T-helper 1 cell (primary cell): ENCODE results near the gene NFKBIZ.

Experiments used
- DNase-seq, 5 donors: peaks; one replicate each; pipeline ENCODE4 v3.0.0-alpha.2; 2012 to 2020
- total RNA-seq, 4 donors: gene quantifications; one replicate each; lab custom pipeline; 2026; lab: John Stamatoyannopoulos, UW

Gene NFKBIZ, protein sequence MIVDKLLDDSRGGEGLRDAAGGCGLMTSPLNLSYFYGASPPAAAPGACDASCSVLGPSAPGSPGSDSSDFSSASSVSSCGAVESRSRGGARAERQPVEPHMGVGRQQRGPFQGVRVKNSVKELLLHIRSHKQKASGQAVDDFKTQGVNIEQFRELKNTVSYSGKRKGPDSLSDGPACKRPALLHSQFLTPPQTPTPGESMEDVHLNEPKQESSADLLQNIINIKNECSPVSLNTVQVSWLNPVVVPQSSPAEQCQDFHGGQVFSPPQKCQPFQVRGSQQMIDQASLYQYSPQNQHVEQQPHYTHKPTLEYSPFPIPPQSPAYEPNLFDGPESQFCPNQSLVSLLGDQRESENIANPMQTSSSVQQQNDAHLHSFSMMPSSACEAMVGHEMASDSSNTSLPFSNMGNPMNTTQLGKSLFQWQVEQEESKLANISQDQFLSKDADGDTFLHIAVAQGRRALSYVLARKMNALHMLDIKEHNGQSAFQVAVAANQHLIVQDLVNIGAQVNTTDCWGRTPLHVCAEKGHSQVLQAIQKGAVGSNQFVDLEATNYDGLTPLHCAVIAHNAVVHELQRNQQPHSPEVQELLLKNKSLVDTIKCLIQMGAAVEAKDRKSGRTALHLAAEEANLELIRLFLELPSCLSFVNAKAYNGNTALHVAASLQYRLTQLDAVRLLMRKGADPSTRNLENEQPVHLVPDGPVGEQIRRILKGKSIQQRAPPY
- total RNA-seq, result 593 to 1,403 (median 873) reads per million in 4 donors

GRCh38 chr3:101848754-101849713 lies at the start of gene NFKBIZ:
Gene NFKBIZ, plus strand, starts transcription at chr3:101849514. Its CDS starts 115 bp downstream, at chr3:101849629.
- peak; percentile 89 to 95 (median 90) for DNase-seq

DNA sequence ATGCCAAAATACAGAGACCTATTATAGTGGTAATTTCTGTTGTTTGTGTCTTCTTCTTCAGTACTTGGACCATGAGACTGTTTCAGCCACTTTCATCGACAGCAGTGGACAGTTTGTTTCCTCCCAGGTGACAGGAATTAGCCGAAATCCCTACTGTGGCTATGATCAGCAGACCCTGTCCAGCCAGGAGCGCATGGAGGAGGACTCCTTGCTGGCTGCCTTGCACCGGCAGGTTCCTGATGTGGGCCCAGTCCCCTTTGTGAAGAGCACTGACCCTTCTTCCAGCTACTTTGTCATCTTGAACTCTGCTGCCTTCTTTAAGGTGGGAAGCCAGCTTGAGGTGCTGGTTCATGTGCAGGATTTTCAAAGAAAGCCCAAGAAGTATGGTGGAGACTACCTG lies 48.1 kb upstream of the NFKBIZ start:
- no peak for DNase-seq

GRCh38 chr3:101802179-101802578 lies 47.1 kb upstream of the NFKBIZ start:
- no peak for DNase-seq

GRCh38 chr3:101803173-101803782 lies 46.0 kb upstream of the NFKBIZ start:
- DNase-seq, result peak in 4 of 5 donors; percentile 30 to 80 (median 55)

GRCh38 chr3:101803939-101804338 lies 45.4 kb upstream of the NFKBIZ start:
- no peak for DNase-seq

DNA sequence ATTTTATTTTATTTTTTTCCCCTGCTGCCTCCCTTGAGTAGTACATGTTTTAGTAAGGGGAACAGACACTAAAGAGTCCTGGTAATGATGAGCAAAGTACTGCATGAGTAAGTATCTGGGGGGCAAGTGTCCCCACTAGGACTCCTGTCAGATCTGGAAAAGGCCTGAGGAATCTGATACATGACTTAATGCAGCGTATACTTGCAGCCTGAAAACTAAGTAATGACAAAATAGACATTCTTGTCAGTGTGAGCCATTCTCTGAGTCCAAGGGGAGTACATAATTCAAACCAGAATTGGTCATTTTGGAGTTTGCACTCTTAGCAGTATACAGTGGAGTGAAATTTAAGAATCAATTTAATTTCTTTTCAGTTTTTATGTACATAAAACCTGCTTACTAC lies 42.8 kb upstream of the NFKBIZ start:
- DNase-seq, result no peak

DNA sequence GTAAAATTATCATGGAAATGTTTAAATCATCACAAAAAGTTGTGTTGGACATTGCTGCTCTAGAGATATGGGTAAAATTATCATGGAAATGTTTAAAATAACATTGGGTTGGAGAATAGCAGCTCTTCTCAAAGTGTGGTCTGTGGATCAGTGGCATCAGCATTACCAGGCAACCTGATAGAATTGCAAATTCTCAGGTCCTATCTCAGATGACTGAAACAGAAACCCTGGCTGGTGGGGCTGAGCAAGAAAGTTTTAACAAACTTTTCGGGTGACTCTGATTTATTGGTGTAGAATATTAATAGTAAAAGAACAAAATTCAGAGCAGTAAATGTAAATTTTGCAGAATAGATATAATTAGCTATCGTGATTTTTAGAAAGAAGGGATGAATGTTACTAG lies 41.4 kb upstream of the NFKBIZ start:
- DNase-seq, result peak in 1 of 5 donors; percentile 20

DNA sequence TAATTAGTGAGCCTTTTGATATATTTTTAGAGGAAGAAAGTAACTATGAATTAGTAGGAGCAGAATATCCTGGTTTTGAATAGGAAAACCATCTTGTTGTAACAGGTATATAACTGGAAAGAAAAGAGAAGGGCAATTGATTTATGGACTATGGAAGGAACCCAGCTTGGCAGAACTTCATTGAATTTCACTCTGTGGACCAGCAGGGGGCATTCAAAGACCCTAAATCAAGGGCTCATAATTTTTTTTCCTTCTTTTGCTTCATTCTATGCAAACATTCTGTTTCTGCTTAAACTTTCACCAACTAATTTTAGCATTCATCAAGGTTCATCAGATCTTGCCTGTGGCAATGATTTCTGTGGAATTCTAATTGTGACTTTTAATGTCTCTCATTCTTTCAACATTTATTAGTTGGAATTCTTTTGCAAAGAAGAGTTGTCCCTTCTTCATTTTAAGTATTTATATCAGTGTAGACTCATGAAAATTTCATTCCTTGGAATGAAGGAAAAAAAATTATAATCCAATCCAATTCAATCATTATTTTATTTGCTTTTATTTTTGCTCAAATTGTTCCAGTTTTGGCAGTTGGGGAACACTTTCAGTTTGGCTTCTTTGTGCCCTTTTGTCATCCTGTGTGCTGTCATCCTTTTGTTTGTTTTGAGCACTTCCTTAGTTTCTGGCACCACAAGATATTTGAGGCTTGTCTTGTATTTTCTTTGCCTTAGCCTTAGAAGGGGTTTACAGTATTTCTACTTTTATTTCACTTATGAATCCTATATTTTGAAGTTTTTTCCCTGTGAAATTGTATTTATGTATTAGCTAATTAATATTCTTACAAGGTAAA lies 39.9 kb upstream of the NFKBIZ start:
- DNase-seq, result peak in 4 of 5 donors; percentile 15 to 49 (median 32)

GRCh38 chr3:101810022-101810418 lies 39.3 kb upstream of the NFKBIZ start:
- no peak for DNase-seq

- no peak for DNase-seq
These were observed 37.4 kb upstream of the NFKBIZ start for GRCh38 chr3:101811875-101812274.

GRCh38 chr3:101812895-101813294 lies 36.4 kb upstream of the NFKBIZ start:
- DNase-seq, result no peak

DNA sequence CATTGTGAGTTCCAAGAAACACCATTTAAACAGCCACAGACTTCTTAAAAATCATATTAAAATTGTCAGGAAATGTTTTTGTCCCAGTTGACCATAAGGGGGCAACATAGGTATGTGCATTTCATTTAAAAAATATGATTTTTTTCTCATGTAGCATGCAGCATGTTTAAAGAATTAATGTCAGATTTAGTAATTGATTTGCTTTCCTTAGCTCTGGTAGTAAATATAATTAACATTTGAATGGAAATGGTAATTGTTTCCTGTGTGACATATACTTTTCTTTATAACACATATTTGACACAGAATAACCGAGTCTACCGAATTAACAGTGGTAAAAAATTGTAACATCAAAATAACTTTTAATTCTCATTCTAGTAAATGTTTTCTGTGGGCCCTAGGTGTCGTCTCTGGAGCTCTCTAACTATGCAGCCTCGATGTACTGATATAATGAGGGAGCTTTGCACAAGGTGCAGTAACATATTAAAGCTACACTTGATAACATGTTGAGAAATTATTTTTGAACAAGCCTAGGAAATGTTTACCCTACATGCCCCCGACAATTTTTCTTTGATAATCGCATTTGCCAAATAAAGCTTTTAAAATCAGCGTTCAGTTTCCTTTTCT lies 35.4 kb upstream of the NFKBIZ start:
- peak in 1 of 5 donors; percentile 42 for DNase-seq

- DNase-seq, result no peak
These were observed 34.5 kb upstream of the NFKBIZ start for GRCh38 chr3:101814835-101815234.

DNA sequence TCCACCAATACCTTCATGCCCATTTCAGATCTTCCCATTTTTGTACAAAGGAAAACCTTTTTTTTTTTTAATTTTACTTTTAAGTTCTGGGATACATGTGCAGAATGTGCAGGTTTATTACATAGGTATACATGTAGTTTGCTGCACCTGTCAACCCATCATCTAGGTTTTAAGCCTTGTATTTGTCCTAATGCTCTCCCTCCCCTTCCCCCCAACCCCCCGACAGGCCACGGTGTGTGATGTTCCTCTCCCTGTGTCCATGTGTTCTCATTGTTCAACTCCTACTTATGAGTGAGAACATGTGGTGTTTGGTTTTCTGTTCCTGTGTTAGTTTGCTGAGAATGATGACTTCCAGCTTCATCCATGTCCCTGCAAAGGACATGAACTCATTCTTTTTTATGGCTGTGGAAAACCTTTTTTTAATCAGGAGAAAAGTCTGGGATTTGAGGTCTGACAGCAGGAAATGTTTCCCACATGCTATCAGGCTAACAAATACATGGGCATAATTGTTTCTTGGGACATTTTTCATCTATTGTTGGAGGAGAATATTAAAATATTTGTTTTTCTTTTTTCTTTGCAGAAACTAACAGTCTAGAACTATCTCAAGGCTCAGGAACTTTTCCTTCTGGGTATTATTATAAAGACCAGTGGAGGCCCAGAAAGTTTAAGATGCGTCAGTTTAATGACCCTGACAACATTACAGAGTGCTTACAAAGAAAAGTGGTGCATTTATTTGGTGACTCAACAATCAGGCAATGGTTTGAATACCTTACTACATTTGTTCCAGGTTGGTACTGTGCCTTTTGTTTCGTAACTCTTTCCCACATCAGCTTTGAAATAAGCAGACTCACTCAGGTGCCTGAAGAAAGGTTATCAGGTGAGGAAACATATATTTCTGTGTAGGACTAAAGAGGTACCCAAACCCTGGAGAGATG lies 32.8 kb upstream of the NFKBIZ start:
- DNase-seq, result no peak

- DNase-seq, result no peak
These were observed 31.3 kb upstream of the NFKBIZ start for GRCh38 chr3:101817992-101818391.

DNA sequence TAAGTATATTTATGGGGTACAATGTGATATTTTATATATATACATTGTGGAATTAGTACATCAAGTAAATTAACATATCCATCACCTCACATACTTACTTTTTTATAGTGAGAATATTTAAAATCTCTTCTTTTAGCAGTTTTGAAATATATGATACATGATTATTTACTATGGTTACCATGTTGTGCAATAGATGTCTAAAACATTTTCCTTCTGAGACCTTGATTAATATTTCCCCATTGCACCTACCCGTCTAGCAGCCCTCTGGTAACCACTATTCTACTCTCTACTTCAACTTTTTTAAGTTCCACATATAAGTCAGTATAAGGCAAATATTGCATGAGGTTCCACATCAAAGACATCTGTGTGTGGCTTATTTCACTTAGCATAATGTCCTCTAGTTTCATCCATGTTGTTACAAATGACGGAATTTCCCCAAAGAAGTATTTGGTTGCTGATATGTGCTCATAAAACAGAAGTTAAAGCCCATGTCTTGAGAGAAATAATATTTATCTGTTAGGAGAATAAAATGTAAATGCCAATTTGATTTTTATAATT lies 29.6 kb upstream of the NFKBIZ start:
- DNase-seq, result no peak

DNA sequence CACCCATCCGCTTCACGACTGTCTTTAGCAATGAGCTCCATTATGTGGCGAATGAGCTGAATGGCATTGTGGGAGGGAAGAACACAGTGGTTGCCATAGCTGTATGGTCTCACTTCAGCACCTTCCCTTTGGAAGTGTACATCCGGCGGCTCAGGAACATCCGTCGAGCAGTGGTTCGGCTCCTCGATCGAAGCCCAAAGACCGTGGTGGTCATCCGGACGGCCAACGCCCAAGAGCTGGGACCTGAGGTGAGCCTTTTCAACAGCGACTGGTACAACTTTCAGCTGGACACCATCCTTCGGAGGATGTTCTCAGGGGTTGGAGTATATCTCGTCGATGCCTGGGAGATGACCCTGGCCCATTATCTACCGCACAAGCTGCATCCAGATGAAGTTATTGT lies 27.8 kb upstream of the NFKBIZ start:
- DNase-seq, result no peak

DNA sequence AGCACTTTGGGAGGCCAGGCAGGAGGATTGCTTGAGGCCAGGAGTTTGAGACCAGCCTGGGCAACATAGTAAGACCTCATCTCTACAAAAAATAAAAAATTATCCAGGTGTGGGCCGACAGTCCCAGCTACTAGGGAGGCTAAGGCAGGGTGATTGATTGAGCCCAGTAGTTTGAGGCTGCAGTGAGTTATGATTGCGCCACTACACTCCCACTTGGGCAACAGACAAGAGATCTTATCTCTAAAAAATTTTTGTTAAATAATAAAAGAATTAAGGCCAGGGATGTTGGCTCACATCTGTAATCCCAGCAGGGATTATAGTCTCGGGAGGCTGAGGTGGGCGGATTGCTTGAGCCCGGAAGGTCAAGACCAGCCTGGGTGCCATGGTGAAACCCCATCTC lies 25.8 kb upstream of the NFKBIZ start:
- no peak for DNase-seq

- DNase-seq, result no peak
These were observed 24.6 kb upstream of the NFKBIZ start for GRCh38 chr3:101824702-101825101.
